GM04503 (cell line): ENCODE measurements around the gene HSD17B12.
A peak's percentile ranks its signal among the peaks of the same experiment; 100 is the strongest.

Experiments
- DNase-seq: peaks from one replicate; pipeline ENCODE4 v3.0.0-alpha.2; 2012; ENCODE audit warnings: low read depth

HSD17B12 gene

DNA sequence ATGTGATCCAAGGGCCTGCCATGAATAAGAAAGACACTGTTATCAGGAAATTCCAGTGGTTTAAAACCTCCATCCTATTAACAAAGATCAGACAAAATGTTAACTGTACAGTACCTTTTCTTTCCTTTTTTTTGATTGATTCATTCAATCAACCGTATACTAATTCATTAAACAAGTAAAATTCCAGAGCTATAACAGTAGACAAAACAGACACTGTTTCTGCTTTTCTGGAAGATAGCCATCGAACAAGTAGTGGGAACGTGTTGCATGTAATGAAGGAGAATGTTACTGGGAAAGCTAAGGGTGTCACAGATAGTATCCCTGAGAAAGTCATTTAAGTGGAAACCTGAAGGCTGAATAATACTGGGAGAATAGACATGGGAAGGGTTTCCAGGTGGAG is 126.4 kb downstream of the HSD17B12 start:
- no peak for DNase-seq

DNA sequence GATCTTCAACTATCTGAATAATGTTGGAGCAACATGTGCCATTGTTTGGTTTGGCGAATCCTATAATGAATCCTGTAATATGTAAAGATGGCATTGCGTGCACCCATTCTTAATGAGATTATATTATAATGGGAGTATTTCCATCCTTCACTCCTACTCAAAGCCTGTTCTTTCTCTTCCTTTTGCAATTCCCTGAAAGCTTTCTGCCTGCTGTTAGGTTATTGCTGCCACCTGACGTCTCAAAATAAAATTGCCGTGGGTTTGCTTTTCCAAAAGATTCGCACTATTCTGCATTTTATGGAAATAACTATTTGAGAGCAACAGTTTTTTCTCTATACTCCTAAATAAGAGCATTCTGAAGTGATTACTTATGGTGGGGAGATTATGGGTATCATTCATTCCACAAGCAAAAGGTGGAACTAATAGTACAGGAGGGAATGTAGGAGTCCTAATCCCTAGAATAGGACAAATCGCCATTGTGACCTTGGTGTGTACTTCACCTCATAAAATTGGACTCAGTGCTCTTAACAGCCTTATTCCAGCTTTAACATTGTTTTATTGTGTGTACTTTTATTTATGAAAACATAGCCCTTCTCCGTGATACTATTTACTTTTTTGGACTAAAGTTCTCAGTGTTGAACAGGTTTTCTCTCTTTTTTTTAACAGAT is 130.5 kb downstream of the HSD17B12 start:
- DNase-seq = no peak

DNA sequence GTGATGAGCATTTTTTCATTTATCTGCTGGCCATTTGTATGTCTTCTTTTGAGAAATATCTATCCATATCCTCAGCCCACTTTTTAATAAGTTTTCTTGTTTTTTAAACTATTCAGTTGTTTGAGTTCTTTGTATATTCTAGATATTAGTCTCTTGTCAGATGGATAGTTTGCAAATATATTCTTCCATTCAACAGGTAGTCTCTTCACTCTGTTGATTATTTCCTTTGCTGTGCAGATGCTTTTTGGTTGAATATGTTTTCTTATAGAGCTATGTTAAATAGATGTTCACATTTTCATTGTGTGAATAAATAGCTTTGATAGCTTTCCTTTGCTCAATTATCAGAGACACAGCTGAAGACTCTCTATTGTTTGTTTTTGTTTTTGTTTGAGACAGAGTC is 131.9 kb downstream of the HSD17B12 start:
- no peak for DNase-seq

DNA sequence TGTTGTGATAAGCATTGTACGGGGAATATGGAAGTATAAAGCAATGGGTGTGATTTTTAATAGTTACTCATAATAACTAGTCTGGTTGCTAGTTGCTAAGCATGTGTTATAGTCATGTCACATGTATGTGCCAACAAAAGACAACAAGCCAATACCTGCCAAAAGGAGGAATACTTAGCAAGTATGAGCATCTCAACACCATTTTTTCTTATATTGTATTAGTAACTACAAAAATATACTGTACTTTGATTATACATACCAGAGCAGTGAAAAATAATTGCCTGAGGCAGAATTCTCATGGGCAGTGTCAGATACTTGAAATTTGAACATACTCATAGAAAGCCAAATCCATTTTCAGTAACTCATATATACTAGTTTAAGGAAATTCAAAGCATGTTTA is 137.7 kb downstream of the HSD17B12 start:
- no peak for DNase-seq

DNA sequence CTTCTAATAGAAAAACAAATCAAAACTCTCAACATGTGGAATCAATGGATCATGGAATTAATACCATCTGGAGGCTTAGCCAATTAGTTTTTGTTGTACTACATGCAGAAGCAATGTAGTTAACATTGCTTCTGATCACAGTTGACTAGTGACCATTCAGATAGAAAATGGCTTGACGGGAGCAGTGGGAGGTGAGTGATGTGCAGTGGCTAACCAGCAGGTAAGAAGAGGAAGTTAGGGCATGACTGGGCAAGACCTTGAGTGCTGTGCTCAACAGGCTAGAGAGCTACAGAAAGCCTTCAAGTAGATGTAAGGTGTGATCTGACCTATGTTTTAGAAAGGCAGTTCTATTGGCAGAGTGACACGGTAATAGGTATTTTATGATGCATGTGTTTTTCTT is 139.4 kb downstream of the HSD17B12 start:
- DNase-seq = no peak

DNA sequence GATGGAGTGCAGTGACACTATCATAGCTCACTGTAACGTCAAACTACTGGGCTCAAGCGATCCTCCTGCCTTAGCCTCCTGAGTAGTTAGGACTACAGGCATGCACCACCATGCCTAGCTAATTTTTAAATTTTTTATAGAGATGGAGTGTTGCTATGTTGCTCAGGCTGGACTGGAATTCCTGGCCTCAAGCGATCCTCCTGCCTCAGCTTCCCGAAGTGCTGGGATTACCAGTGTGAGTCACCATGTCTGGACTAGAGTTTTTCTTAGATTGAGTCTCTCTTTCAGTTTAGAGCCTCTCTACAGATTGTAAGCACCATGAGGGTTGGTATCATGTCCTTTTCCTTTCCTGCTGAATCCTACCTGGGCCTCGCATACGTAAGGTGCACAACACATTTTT is 142.8 kb downstream of the HSD17B12 start:
- no peak for DNase-seq

DNA sequence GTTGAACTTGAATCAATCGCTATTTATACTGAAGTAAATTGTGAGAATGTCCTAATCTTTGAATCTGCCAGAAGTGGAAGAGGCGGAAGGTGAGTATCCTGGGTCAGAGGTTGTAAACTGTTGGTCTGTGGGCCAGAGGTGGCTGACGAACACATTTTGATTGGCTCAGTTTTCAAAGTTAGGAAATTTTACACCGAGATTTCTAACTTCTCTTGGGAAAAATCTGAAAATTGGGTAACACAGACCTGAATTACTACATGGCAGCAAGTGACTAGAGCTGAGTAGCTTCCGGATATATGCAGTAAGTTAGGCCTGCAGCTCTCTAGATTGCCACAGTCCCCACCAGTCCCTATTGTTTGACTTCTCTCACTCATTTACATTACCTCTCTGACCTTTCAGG is 143.3 kb downstream of the HSD17B12 start:
- no peak for DNase-seq

DNA sequence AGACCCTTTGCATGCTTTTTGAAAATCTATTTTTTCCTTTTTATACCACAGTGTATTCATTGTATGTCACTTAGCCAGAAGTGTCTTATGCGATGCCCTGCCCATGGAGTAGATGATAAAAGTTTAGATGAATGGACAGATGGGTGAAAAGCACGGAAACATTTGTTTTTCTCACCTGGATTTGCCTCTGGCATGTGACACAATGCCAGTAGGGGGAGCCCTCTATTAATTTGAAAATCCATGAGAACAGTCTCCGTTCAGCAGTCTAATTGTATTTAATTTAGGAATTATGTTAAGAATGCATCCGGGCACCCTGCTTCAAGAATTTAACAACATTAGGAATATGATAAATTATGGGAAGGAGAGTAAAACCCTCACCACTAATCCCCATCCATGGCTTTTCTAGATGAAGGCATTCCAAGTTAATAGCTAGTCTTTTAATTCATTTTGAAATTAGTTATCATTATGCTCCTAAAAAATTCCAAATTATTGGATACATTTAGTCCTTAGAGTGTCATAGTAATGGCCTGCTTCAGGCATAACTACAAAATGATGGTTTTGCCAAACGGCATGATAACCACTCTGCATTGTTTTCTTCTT is 144.8 kb downstream of the HSD17B12 start:
- DNase-seq = no peak

DNA sequence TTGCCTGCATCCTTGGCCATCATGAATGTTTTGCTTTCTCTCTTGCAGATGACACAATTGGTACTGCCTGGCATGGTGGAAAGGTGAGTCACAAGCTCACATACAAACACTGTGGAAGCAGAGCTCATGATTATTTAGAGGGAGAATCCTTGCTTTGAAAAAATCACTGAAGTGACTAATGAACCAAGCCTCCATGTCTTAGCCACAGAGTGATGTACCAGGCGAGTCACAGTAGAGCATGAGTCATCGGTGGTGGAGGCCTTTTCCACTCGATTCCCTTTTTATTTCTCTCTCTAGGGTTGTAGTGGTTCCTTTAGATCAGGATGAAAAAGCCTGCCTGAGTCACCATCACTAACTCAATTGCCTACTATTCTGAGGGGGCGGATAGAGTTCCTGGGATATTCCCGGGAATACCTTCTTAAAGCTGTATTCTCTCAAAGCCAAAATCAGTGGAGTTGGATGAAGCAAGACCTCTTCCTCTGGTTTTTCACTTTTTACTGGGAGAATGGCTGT is 150.4 kb downstream of the HSD17B12 start:
- DNase-seq = peak; percentile 100

DNA sequence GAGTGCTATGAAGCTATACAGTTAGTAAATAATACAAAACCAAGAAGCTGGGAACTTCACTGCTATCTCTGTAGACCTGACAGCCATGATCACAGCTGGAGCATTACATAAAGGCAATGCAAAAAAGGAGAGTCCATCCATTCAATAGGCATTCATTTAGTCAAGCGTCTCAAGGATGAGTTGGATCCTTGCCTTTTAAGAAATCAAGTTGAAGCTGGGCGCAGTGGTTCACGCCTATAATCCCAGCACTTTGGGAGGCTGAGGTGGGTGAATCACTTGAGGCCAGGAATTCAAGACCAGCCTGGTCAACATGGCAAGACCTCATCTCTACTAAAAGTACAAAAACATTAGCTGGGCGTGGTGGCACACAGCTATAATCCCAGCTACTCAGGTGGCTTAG is 152.0 kb downstream of the HSD17B12 start:
- DNase-seq = no peak

DNA sequence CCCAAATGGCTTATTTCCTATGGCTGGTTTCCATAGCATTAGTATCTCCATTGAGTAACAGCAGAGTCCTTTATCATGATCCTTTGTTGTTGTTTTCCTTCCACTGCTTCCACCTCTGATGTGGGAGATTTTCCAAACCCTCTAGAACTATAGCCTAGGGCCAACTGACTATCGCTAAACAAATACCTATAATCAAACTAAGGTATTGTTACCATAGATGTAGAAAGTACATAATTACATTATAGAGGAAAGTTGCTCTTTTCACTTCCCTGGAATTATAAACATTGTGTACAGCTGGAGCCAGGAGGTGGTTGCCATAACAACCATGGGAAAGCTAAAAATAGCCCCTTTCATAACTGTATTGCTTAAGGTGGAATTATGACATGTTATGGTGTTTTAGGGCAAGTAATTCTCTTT is 153.1 kb downstream of the HSD17B12 start:
- DNase-seq = peak; percentile 27

DNA sequence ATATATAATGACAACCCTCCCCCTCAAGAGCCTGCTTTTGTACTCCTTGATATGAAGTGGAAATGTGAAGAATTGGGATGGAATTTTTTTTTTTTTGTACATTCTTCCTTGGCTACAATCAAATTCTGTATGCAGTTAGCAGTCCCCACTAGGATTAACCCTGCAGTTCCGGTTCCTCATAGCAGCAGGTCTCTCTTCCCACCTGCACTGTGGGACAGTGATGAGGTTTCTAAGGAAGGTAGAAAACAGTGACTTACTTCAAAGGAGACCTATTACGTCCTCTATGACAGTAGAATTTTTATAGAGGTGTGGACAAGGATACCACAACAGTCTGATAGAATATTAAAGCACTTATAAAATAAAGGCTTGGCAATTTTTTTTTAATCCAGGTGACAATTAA is 153.7 kb downstream of the HSD17B12 start:
- DNase-seq = no peak

DNA sequence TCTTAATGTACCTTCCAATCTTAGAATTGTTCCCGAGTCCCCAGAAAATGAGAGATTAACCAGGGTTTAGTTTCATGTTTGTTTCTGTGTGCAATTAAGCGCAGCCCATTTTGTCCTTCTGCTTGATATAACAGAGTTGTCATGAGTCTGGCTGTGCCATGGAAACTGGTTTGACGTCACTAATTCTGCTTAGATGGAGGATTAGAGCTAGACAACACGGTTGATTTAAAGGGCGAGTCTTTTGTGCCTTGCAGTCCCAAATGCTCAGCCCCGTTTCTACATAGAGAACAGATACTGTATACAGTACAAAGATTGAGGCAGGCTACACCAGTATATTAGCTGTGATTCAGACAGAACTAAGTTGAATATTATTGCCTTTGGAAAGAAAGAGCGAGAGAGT is 154.6 kb downstream of the HSD17B12 start:
- no peak for DNase-seq

DNA sequence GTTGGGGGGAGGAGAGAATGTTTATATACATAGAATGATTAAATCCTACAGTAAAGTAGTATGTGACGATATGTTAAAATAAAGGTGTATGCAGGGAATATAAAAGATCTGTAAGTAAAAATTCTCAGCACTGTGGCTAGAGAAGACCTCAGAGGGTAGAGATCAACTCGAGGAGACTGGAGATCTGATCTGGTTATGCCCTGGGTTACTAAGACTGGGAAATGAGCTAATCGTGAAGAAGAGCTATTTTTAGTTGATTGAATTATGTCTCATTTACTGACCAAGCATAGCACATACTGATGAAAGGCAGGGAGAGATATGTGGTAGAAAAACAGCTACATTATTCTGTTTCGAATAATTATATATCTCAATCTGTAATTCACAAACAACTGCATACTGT is 157.3 kb downstream of the HSD17B12 start:
- no peak for DNase-seq

DNA sequence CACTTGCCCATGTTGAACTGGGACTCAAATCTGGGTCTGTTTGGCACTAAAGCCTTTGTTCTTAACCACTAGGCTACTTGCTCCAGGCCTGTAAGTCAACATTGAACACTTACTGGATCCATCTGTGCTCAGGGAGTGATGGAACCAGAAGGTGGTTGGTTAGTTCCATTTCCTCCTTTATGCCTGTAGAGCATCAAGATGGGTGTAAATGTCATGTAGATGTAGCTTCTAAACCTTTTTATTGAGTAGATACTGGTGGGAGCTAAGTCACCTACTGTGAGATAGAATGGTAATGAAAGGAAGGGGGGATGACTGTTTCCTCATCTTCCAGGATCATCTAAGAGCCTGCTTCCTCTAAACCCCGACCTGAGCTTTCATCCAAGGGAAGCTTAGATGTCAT is 161.5 kb downstream of the HSD17B12 start:
- no peak for DNase-seq

DNA sequence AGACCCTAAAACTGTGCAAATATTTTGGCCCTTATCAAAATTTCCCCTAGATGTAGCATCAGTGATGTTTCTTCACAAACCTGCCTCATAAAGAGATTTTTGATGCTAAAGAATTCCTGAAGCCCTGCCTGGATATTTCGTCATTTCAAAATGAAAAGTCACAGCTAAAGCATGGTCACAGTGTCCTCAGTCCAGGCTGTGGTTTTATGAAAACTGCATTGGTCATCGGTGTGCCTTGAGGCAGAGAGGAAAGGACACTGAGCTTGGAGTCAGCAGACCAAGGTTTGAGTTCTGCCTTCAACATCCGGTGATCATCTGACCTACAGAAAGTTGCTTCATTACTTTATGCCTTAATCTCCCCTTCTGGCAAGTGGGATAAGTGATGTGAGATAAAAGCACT is 165.3 kb downstream of the HSD17B12 start:
- no peak for DNase-seq

DNA sequence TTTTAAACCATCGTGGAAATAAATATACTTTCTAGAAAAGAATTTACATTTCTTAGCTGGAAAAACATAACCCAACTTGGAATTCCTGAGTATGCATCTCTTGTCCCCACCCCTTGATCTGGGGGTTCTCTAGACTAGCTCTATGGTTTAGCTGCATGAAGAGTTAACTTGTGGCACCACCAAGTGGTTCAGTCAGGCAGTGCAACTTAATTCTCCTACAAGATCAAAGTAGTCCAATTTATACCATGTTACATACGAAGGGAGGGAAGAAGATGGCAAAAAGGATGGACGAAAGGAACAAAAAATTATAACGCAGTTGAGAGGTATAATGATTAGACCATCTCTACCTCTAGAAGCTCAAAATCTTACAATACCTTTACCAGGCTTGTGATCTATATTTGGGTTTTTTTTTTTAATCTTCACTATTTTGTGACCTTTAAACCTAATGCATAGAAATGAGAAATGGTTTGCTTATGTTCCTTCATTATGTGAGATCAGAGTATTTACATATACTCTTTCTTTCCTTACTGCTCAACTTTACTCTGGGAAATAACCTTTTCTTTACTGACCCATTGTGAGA is 171.6 kb downstream of the HSD17B12 start:
- DNase-seq = no peak

DNA sequence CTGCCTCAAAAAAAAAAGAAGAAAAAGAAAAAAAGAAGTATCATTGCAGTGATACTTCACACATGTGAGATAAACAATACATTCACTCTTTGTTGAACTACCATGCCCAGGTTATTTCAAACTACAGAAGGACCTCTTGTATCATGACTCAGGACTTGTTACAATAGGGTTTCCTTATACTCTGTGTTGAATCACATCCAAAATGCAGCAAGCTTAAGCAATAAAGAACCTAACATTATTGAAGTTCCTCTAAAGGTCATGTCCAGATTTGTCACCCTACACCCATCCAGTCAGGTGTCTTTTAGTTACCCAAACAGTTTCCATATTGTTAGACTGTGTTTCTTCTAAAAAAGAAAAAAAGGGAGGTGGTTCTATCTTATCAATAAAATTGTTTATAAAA is 173.2 kb downstream of the HSD17B12 start:
- DNase-seq = no peak

DNA sequence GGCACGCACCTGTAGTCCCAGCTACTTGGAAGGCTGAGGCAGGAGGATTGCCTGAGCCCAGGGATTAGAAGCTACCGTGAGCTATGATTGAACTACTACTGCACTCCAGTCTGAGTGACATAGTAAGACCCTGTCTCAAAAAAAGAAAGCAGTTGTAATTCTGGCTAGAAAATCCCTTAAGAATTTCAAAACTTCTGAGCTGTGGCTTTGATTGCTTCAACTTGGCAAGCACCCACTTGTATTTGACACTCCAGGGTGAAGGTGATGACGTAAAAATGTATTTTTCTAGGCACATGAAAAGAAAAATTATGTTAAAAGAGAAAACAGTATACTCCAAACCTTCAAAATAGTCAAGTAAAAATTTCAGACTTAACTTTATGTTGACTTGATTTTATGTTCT is 176.5 kb downstream of the HSD17B12 start:
- no peak for DNase-seq

DNA sequence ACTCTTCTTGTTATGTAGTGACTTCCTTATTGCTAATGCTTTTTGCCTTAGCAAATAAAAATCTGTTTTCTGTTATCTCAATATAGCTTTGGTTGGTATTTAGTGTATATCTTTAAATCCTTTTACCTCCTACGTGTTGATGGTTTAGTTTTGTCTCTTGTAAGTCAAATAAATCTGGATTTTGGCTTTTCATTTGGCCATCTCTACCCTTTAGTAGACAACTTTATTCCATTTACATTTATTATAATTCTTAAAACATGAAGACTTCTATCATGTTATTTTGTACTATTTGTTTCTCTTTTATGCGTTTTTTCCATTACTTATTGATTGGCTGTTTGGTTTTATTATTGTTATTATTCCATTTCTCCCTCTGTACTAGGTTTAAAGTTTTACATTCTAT is 180.6 kb downstream of the HSD17B12 start:
- DNase-seq = no peak

DNA sequence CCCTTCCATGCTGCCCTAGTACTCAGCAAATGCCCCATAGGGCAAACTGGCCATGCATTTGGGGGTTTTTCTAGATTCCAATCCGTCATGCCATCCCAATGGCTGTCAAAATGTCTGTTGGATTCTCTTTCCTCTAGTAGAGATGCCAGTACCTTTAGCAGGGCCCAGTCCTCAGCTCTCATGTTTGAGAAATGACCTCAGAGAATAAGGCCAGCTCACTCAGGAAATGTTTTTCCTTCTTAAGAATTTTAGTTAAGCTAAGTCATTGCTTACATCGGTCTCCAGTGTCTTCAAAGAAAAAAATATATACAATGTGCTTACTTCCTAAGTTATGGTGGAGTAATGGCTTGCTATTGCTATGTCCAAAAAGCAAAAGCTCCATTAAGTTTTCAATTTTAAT is 186.0 kb downstream of the HSD17B12 start:
- DNase-seq = no peak

DNA sequence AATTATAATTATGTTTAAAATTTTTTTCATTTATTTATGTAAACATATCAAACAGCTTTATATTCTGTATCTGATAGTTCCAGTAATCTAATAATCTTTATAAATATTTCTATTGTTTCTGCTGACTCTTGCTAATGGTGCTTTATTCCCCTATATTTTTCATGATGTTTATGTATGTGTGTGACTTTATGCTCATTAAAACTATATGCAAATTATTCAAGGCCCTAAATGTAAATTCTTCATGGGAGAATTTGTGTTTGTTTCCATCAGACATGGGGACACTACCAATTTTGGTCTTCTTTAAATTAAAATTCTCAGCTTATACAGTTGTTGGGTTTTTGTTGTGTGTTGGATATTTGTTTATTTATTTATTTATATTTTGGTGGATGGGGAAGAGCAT is 186.4 kb downstream of the HSD17B12 start:
- DNase-seq = no peak

DNA sequence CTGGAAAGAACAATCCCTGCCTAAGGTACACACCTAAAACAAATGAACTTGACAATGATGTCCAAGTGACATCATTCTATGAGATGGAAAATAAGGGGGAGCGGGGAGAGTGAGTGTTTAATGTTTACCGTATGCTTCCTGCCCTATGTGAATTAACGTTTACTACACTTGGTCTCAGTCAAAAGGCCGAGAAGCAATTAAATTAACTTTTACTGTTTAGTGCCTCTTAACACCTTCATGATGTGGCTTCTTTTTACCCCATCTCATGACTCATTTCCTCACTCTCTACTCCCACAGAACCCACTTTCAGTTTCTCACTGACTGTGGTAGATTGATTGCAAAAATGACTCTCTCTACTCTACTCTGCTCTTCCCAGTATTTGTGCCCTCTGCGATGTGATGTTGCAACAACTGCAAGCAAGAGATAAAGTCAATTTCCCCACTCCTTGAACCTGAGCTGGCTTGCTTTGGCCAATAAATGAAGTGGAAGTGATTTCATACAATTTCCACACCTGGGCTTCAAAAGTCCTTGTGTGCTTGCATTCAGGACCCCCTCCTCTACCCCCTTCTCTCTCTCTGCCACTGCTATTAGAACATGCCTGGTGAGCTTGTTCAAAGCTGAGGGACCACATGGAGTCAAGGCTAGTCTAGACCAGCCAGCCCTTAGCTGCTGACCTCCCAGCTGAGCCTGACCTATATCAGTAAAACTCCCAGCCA is 188.5 kb downstream of the HSD17B12 start:
- DNase-seq = peak; percentile 59
